Hematopoietic multipotent progenitor cell (in vitro differentiated cells): ENCODE results near the gene F12. TPM values are rescaled to one million over a fixed set of nuclear protein-coding genes. Genes with fewer than 3 reads are reported as not detected.
"Not testable (repeated sequence)": the region's sequence is repeated elsewhere in the genome, so short reads cannot be mapped to it uniquely, and the experiment has no call there.

Experiments used
- DNase-seq, 3 donors: peaks; one replicate each; pipeline ENCODE4 v3.0.0-alpha.2; 2011 to 2015; ENCODE audit warnings: low read depth in 2 of 3, low spot score in 2 of 3
- total RNA-seq: library from RNA; depleted of rRNA; stranded (reverse); fragments of >200 nt; gene quantifications from one replicate; pipeline ENCODE4 v1.2.3, GENCODE V29; 2012

F12 gene
- total RNA-seq, 1 donor, result 3.2 TPM

DNA sequence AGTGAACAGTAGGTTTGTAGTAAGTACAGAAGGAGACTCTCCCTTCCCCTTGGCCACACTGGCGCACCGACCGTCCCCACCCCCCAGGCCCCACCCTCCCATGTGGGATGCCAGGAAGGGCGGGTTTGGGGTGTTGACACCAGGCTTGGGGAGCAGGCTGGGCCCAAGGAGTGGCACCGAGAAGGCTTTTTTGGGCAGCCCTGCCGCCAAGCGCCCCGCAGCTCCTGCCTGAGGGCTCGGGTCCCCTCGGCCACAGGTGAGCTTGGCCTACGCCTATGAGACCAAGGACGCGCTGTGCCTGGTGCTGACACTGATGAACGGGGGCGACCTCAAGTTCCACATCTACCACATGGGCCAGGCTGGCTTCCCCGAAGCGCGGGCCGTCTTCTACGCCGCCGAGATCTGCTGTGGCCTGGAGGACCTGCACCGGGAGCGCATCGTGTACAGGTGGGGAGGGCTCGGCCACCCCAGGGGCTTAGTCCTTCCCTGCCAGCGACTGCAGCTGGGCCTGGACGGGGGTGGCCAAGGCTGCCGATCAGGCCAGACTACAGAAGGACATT is 24.4 kb upstream of the F12 start:
- no peak for DNase-seq

DNA sequence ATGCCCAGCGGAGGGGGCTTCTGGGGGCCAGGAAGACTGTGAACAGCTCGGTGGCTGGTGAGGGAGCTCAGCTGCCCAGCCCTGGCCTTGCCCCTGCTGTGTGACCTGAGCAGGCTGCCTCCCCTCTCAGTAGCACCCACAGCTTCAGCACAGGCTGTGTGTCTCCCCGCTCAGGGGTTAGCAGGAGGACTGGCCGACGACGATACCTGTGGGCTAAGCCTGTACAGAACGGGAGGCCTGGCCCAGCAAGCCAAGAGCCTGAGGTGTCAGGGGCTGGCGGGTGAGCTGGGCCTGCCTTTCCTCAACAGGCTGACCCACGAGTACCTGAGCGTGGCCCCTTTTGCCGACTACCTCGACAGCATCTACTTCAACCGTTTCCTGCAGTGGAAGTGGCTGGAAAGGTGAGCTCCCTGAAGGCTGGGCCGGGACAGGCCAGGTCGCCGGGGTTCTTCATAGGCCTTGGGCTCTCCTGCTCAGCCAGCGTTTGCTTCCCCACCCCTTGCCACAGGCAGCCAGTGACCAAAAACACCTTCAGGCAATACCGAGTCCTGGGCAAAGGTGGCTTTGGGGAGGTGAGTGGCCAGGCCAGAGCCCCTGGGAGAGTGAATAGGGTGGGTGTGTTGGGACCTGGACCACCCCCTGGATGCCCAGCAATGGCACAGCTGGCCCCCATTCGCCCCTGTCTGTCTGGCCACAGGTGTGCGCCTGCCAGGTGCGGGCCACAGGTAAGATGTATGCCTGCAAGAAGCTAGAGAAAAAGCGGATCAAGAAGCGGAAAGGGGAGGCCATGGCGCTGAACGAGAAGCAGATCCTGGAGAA is 23.7 kb upstream of the F12 start:
- no peak for DNase-seq

DNA sequence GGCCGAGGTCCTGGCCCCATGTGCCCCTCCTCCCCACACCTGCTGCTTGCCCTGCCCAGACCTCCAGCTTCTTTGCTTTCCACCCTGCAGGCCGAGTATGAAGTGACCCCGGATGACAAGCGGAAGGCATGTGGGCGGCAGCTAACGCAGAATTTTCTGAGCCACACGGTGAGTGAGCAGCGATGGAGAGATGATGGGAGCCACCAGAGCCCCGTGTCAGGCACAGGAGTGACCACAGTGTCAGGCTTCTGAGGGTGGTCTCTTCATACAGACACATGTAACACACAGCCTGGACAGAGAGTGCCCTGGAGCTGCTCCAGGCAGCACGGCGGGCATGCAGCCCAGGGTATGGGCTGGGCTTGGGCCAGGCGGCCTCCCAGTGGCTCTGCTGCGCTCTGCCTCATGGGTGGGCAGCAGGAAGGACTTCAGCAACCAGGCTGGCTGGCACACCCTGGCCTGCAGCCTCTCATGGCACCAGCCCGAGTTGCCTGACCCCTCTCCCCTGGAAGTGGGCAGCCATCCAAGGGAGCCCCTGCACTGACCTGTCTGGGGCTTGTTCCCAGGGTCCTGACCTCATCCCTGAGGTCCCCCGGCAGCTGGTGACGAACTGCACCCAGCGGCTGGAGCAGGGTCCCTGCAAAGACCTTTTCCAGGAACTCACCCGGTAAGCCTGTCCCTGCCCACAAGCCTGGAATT is 22.9 kb upstream of the F12 start:
- DNase-seq, result no peak

DNA sequence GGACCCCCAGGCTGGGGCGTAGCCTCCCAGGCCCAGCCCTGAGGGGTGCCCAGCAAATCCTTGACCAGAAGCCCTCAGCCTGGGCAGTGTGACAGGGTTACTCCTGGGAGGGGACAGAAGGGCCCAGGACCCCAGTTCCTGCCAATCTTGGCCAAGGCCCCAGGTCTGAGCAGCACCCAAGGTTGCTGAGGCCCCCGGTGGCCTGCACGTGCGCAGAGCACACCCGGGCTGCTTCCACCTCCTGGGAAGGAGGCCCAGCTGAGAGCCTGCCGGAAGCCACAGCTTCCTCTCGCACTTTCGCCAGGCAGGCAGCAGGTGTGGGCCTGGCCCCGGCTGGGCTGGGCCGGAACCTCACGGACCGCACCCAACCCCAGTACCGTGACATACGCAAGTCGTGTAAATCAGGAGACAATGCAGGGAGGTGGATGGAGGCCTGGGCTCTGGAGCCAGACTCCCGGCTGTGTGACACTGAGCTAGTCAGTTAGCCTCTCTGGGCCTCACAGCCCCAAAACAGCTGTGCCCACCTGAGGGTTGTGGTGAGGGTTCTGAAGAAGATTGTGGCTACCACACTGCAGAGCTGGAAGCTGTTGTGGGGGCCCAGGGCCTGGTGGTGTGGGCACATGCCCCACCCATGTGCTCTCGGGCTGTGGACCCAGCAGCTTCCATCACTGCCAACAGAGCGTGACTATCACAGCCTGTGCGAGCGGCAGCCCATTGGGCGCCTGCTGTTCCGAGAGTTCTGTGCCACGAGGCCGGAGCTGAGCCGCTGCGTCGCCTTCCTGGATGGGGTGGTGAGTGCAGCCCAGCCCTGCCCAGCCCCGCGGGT is 22.2 kb upstream of the F12 start:
- DNase-seq, result peak in 2 of 3 donors; percentile 82 to 89

DNA sequence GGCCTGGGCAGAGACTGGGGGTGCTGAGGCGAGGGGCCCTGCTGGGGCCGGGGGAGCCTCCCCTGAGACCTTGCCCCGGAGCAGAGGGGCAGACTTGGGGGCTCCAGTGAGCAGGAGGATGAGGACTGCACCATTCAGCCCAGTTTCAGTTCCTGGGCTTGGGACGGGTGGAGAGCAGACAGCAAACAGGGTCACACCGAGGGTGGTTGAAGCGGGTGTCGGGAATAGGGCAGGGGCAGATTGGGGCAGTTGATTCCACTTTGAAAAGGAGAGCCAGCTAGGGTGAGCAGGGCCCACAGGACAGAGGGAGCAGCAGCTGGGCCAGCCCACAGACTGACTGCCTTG is 21.6 kb upstream of the F12 start:
- no peak for DNase-seq

DNA sequence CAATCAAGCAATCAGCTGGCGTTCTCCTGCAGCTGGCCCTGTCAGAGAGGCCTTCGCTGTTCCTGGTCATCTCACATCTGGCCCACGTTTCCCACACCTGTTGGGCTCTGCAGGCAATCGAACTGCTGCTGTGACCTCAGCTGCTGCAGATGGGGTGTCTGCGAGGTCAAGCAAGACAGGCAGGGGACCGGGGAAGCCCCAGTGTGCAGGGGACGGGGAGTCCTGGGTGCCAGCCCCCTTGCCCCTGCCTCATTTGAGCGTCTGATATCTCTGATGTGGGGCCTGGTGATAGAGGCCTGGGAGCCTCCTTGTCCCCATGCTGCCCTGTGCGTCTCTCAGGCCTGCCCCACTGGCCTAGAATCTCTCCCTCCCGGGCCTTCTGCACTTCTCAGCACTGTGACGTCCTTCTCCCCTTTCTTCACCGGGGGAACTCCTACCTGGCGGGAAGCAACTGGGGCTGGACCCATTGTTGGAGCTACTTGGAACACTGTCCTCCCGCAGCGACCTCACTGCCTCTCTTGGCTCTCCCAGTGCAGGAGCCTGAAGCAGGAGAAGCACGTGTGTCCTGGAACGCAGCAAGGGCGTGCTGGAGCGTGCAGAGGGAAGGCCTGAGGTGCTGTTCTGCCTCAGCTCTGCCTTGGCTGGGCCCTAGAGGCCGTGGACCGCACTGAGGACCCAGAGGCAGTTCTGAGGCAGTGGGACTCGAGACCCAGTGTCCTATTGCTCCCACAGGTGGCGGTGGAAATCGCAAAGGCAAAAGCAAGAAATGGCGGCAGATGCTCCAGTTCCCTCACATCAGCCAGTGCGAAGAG is 21.0 kb upstream of the F12 start:
- no peak for DNase-seq

DNA sequence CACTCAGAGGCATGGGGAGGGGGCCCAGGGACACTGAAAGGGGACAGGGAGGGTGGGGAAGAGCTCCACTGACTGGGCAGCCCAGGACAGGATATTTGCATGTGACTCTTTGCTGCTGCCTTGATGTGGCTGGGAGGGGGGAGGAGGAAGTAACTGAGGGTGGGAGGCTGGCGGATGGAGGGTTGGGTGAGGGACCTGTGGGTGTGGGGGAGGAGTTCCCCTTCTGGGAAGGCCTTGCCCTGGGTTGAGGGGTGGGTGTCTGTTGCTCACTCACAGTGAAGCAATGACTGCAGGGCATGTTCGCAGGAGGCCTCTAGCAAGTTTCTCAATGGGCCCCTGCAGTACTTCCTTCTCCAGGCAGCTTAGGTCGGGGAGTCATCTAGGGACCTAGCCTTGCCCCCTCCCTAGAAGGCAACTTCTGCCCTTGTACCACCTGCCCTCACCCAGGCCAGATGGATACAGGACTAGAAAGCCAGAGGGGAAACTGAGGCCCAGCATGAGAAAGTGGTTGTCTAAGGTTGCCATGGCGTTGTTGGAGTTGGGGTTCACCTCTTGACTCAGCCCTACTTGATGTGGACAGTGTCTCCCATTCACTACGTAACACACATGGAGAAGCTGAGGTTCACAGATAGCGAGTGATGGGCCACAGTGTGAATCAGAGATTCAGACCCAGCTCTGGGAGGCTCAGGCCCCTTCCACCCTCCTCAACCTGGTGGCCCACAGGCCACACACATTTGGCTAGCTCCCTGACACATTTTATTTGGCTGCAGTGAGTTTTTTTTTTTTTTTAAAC is 20.1 kb upstream of the F12 start:
- DNase-seq, result peak in 2 of 3 donors; percentile 82 to 92

DNA sequence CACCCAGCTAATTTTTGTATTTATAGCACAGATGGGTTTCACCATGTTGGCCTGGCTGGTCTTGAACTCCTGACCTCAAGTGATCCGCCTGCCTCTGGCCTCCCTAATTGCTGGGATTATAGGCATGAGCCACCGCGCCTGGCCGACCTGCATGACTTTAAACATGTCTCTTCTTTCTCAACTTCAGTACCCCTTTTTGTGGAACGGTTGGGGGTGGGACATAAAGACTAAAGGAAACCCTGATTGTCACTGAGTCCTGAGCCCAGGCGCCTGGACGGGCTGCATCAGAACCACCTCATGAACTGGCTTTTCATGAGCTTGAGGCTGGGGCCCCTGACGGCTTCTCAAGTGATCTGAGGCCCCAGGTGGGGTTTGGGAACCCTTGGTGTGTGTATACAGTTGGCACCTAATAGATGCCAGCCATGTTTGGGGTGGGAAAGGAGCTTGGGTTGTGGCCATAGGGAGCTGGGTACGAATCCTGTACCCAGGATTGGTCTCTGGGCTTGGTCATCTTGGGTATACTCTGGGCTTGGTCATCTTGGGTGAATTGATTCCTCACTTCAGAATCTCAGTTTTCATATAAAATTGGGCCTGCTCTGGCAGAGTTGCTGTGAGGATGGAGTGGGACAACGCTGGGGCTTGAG is 19.3 kb upstream of the F12 start:
- no peak for DNase-seq

DNA sequence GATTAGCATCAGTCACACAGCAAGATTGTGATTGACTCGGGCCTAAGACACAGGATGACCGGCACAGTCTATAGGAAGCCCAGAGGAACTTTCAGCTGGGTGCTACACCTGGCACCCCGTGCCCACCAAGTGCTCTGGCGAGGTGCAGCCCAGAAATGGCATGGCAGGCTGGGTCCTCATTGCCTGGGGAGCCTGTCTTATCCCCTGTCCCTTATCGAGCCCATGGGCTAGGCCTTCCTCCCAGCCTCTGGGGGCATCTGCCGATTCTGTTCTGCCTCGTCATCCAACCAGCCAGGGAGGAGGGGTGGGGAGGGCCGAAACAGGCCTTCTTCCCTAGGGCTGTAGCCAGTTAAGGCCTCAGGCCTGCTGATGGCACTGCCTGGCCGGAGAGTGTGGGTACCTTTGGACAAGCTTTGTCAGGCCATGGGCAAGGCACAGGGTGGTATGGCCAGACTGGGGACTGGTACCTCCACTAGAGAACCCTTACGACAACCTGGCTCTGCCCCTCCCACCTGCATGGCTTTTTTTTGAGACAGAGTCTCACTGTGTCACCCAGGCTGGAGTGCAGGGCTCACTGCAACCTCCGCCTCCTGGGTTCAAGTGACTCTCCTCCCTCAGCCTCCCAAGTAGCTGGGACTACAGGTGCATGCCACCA is 18.7 kb upstream of the F12 start:
- peak in 2 of 3 donors; percentile 49 to 59 for DNase-seq

DNA sequence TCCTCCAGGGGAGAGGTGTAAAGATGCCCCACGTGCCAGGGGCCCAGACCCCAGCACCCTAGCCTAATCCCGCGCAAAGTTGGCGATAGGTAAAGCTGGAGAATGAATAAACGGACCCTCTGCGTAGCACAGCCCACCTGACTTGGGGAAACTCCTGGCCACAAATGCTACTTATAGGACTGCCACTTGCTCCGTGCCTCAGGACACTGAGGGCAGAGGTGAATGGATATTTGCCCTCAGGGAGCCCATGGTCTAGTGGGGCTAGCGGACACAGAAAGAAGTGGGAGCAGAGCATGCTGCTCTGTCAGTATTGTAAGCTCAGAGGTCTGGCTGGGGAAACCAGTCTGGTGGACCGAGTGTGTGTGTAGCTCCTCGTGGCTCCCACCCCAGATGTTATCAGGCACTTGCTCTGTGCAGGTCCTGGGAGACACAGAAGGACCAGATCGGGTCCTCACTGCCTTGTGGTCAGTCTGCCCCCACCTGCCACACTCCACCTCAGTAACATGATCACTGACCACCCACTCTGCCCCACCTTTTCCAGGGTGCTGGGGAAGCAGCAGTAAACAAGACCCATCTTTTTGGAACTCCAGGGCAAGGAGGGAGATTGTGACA is 18.0 kb upstream of the F12 start:
- no peak for DNase-seq

DNA sequence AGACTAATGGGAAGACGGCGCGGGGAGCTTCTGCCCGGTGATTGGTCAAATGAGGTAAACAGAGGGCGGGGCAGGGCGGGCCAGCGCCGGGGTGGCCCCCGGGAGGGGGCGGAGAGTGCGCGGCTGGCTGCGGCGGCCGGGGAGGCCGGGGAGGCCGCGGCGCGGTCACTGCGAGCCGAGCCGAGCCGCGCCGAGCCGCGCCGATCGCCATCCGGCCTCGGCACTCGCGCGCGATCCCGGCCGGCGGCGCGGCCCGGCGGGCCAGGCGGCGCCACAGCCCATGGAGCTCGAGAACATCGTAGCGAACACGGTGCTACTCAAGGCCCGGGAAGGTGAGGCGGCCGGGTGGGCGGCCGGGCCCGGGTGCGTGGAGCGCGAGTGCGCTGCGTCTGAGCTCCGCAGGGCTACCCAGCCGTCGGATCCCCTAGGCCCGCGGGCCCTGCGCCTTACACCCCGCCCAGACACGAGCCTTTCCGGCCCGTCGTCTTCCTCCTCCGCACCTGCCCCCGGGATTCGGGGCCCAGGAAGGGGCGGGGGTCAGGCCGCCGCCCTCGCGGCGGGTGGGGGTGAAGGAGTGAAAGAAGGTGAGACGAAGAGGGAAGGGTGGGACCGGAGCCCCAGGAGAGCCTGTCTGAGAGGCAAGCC is 17.3 kb upstream of the F12 start, which contains the start of gene GRK6:
Gene GRK6, plus strand, starts transcription at position 111 of the 645 bp plus-strand sequence. Its CDS starts 170 bp downstream, at position 281.
- DNase-seq, result peak in 1 of 3 donors; percentile 57

DNA sequence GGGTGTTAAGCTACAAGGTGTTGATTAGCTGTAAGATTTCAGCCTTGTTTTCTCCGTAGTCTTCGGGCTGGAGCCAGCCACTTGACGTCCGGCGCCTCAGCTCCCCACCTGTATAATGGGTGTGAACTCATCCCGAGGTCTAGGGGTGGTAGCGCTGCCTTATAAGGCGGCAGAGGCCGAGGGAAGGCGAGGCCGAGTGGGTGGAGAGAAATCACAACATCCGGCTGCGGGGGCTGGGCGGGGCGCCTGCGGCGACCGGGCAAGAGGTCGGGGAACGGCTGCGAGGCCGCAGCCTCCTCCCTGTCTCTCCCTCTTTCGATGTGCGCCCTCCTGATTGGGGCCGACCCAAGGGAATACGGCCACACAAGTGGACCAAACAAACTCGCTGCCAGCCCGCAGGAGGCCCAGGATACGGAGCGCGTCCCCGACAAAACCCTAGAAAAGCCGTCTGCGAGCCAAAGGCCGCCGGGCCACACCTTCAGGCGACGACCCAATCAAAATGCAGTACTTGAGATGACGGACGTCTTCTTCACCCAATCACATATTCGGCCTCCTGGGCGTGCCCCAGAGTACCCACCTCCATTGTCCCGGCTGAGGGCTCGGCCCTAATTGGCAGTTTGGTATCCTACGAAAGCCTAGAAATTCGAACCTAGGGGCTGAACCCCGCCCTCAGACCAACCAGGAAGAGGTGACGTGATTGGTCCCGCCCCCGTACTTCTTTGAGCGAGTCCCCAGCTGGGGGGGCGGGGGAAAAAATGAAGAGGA is 16.6 kb upstream of the F12 start:
- peak; percentile 96 to 100 (median 100) for DNase-seq

DNA sequence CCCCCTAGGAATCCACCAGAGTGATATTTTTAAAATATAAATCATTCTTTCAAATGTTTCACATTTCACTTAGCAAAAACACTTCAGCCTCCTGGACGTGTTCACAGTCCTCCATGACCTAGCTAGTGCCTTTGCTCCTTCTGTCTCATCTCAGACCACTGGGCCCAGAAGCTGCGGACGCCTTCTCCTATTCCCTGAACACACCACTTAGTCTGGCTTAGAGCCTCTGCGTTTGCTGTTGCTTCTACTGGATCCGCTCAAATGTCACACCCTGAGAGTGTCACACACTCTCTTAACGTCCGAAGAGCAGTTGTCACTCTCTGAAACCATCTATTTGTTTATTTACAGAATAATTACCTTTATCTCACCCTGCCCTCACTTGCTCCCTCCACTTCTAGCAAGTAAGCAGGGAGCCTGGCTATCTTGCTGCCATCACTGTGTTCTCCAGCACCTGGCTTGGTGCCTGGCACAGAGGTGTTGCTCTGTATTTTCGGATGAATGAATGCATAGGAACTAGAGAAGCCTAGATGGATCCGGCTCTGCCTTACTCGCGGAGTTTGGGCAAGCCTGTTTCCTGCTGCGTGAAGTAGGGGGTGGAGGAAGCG is 15.9 kb upstream of the F12 start:
- DNase-seq, result no peak

DNA sequence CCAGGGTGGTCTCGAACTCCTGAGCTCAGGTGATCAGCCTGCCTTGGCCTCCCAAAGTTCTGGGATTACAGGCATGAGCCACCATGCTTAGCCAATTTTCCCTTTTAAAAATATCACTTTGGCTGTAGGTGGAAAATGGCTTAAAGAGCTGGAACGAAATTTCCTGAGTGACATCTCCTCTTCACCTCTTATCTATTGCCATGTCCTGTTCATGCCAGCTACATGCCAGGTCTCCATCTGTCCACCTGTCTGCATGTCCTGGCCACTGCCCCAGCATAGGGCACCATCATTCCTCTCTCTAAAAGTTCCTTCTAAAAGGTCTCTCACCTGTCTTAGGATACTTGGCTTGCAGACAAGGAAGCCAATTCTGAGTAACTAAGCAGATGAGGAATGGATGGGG is 14.3 kb upstream of the F12 start:
- no peak for DNase-seq

DNA sequence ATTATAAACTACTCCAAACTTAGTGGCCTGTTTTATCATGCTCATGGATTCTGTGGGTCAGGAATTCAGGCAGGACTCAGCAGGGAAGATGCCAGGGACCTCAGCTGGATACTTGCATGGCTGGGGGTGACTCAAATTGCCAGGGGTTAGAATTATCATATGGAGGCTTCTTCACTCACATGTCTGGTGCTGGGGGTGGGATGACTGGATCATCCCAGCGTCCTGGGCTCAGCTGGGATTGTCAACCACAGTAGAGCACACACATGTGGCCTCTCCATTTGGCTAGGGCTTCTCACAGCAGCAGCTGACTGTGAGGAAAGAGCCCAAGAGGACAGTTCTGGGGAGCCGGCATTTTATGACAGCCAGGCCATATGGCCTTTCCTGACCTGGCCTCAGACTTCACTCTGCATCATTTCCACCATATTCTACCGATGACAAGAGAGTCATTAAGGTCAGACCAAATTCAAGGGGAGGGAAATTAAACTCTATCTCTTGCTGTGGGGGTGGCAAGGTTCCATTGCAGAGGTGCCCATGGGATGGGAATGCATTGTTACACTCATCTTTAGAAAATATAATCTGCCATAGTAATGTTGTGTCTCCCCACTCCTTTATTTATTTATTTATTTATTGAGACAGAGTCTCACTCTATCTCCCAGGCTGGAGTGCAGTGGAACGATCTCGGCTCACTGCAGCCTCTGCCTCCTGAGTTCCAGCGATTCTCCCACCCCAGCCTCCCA is 11.9 kb upstream of the F12 start:
- no peak for DNase-seq

DNA sequence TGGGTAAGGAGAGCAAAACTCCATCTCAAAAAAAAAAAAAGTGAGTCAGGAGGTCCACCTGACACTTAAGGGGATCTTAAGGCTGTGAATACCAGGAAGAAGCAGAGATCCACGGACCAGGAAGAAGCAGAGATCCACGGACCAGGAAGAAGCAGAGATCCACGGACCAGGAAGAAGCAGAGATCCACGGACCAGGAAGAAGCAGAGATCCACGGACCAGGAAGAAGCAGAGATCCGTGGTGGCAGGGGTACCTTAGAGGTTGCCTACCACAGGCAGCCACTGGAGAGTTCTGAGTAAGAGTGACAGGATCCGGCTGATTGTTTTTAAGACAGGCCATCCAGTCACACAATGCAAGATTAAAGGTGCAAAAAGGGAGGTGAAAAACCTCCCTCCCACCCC is 11.1 kb upstream of the F12 start:
- DNase-seq, result not testable (repeated sequence)
